Cardiac muscle cell (in vitro differentiated cells and primary cell): ENCODE measurements around the gene AP3D1. TPM values are rescaled to one million over a fixed set of nuclear protein-coding genes. Genes with fewer than 3 reads are reported as not detected.

ENCODE experiments used
- DNase-seq, 2 donors: peaks; one replicate each; pipeline versions ENCODE4 v3.0.0 to v3.0.0-alpha.2; 2010 to 2017; ENCODE audit warnings: low read depth in 1 of 2, low spot score in 1 of 2
- H3K27ac ChIP-seq: fragments of 200-600 bp; sonication (generic); 2 replicates; pipeline ENCODE4 v1.5.1; 2016
- H3K27me3 ChIP-seq: fragments of 200-600 bp; sonication (generic); 2 replicates; pipeline ENCODE4 v1.6.0; 2016; ENCODE audit warnings: control low read depth
- H3K36me3 ChIP-seq: fragments of 200-600 bp; sonication (generic); 2 replicates; pipeline ENCODE4 v1.5.1; 2016; ENCODE audit warnings: control low read depth
- H3K4me1 ChIP-seq: fragments of 200-600 bp; sonication (generic); 2 replicates; pipeline ENCODE4 v1.8.1; 2017; ENCODE audit warnings: low read depth, mild to moderate bottlenecking, mixed run types
- H3K4me3 ChIP-seq: fragments of 200-600 bp; sonication (generic); 2 replicates; pipeline ENCODE4 v1.5.1; 2016; ENCODE audit warnings: mild to moderate bottlenecking
- H3K9me3 ChIP-seq: fragments of 200-600 bp; sonication (generic); 2 replicates; pipeline ENCODE4 v1.5.1; 2017; ENCODE audit warnings: low read depth, mild to moderate bottlenecking, control low read depth
- polyA plus RNA-seq: library from polyadenylated mRNA; unstranded; fragments of >200 nt; fragmentation: Nextera tagmentation; extraction: Ambion mirVana; gene quantifications from 2 replicates; pipeline ENCODE4 v1.2.1, GENCODE V29; 2016
- total RNA-seq: library from RNA; depleted of rRNA; stranded (reverse); fragments of >200 nt; gene quantifications from 2 replicates; pipeline ENCODE4 v1.2.3, GENCODE V29; 2016
- TF ChIP-seq, protein P1 (sequence below): IDR thresholded peaks from 2 replicates; pipeline ENCODE4 v1.5.1; 2012; ENCODE audit warnings: low read depth, mild to moderate bottlenecking, low read length

The AP3D1 gene
- total and polyA plus RNA-seq, 2 experiments from 2014 or later, result 115 to 125 TPM

DNA sequence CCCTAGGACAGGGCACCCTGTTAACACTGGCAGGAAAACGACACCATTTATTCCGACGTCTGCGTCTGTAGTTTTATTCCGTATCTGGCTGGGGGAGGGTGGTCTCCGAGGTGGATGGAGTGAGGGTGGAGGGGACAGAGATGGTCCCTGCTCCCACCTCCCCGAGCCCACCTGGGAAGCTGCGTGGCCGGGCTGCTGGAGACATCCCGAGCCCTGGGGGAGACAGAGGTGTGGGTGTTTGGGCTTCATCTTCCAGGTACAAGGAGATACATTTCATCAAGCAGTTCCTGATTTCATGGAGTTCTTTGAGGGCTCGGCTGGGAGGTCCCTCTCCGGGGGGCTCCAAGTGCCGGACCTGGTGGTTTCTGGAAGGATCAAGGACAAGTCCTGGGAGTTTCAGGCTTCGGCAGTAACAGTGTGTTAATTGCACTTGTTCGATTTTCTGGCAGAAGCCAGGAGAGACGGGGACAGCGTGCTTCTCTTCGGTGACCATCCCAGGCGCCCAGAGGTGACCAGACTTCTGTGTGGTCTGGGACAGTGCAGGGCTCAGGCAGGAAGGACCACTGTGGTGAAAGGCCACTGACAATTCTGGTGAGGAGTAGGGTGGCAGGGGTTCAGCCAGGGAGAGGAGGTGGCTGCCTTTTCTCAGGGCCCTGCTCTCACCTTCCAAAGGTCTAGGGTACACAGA lies 80.2 kb downstream of the AP3D1 start:
- H3K4me3 ChIP-seq, result no peak overlapping the region
- H3K27ac ChIP-seq, result no peak overlapping the region
- peaks cover 9% of the 10 kb centered on the region for H3K36me3 ChIP-seq
- no peaks in the 10 kb centered on the region for H3K9me3 ChIP-seq
- no peak for DNase-seq
- no peaks in the 10 kb centered on the region for H3K27me3 ChIP-seq
- no peaks in the 10 kb centered on the region for H3K4me1 ChIP-seq
- TF ChIP-seq, protein P1, sequence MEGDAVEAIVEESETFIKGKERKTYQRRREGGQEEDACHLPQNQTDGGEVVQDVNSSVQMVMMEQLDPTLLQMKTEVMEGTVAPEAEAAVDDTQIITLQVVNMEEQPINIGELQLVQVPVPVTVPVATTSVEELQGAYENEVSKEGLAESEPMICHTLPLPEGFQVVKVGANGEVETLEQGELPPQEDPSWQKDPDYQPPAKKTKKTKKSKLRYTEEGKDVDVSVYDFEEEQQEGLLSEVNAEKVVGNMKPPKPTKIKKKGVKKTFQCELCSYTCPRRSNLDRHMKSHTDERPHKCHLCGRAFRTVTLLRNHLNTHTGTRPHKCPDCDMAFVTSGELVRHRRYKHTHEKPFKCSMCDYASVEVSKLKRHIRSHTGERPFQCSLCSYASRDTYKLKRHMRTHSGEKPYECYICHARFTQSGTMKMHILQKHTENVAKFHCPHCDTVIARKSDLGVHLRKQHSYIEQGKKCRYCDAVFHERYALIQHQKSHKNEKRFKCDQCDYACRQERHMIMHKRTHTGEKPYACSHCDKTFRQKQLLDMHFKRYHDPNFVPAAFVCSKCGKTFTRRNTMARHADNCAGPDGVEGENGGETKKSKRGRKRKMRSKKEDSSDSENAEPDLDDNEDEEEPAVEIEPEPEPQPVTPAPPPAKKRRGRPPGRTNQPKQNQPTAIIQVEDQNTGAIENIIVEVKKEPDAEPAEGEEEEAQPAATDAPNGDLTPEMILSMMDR, result no peak

DNA sequence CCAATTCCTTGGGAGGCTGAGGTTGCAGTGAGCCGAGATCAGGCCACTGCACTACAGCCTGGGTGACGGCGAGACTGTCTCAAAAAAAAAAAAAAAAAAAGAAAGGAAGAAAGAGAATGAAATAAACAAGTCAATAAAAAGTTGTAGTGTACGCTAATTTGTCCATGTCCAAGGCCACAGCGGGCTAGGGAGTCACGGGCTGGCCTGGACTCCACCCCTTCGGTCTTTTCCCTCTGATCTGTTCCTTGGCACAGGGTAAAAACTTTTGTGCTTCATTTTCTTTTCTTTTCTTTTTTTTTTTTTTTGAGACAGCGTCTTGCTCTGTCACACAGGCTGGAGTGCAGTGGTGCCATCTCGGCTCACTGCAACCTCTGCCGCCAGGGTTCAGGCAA lies 80.9 kb downstream of the AP3D1 start:
- no peak overlapping the region for H3K27ac ChIP-seq
- H3K36me3 ChIP-seq, result peaks cover 9% of the 10 kb centered on the region
- H3K4me1 ChIP-seq, result no peaks in the 10 kb centered on the region
- no peaks in the 10 kb centered on the region for H3K27me3 ChIP-seq
- no peaks in the 10 kb centered on the region for H3K9me3 ChIP-seq
- TF ChIP-seq, protein P1, result no peak
- H3K4me3 ChIP-seq, result no peak overlapping the region
- no peak for DNase-seq

DNA sequence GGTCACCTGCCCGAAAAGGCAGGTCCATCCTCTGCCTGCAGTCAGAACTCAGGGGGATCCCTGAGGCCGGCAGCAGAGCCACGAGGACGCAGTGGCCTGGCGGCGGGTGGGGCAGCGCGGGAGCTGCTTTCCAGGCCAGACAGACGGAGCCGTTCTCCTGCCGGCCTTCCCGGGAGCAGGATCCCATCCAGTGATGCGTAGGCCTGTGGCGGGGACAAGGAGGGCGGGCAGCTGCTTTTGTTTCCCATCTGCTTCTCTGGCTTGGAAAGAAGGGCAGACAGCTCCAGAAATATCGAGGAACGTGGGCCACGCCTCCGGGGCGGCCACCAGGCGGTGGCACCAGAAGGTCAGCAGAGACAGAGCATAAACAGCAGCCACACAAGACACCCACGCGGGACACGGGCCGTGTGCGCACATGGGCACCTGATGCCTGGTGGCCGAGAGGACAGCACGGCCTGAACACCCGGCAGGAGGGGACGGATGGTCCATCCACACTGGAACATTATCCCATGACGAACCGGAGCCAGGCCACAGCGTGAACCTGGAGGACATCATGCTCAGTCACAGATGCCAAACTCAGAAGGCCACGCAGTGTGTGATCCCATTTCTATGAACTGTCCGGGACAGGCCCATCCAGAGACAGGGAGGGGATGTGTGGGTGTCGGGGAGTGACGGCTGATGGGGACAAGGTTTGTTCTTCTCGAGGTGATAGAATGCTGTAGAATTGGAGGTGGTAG lies 86.4 kb downstream of the AP3D1 start:
- peak overlapping the region; percentile 51 for H3K27ac ChIP-seq
- no peaks in the 10 kb centered on the region for H3K9me3 ChIP-seq
- no peaks in the 10 kb centered on the region for H3K36me3 ChIP-seq
- H3K4me1 ChIP-seq, result peaks cover 13% of the 10 kb centered on the region
- H3K27me3 ChIP-seq, result no peaks in the 10 kb centered on the region
- no peak overlapping the region for H3K4me3 ChIP-seq
- DNase-seq, result no peak
- TF ChIP-seq, protein P1, result no peak

DNA sequence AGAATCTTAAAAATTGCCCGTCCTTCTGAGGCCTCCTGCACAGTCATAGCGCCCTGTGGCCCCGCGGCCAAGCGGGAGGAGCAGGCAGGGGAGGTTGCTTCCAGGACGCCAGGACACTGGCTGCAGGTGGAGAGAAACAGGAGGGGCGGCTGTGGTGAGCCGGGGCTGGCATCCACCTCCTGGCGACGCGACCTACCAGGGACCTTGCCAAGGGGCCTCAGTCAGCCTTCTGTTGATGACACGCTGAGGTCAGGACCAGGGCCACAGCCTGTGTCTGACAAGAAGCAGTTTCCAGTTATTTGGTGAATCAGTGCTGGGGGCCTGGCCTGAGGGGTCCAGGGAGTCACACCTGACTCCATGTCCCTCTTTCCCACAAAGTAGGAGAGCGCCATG lies 87.0 kb downstream of the AP3D1 start:
- TF ChIP-seq, protein P1, result no peak
- peaks cover 19% of the 10 kb centered on the region for H3K4me1 ChIP-seq
- H3K27ac ChIP-seq, result peak overlapping the region; percentile 51
- H3K27me3 ChIP-seq, result no peaks in the 10 kb centered on the region
- H3K36me3 ChIP-seq, result no peaks in the 10 kb centered on the region
- no peaks in the 10 kb centered on the region for H3K9me3 ChIP-seq
- H3K4me3 ChIP-seq, result no peak overlapping the region
- no peak for DNase-seq

DNA sequence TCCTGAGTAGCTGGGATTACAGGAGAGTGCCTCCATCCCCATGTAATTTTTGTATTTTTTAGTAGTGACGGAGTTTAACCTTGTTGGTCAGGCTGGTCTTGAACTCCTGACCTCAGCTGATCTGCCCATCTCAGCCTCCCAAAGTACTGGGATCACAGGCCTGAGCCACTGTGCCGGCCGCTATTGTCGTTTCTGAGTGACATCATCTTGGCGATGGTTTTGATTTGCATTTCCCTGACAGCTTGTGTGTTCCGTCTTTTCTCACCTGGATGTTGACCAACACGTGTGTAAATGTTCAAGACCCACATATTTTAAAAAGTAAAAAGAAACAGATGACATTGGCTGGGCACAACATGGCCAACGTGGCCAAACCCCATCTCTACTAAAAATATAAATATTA lies 87.5 kb downstream of the AP3D1 start:
- no peak for DNase-seq
- Histone ChIP-seq H3K4me3 (no peak overlapping the region), H3K27me3 (no peaks in the 10 kb centered on the region), H3K9me3 (no peaks in the 10 kb centered on the region), H3K4me1 (peaks cover 25% of the 10 kb centered on the region), H3K36me3 (no peaks in the 10 kb centered on the region), H3K27ac (no peak overlapping the region)
- TF ChIP-seq, protein P1, result no peak
